GM18520 (cell line): ENCODE measurements around the gene ODAD4.
"Not testable (repeated sequence)": the region's sequence is repeated elsewhere in the genome, so short reads cannot be mapped to it uniquely, and the experiment has no call there.

Experiments
- ATAC-seq: cut with Tn5 transposase; IDR thresholded peaks from one replicate; pipeline ENCODE4 v1.9.1; 2021; ENCODE audit not compliant: unreplicated experiment

Gene ODAD4

GRCh38 chr17:41913798-41914197 lies 16.6 kb upstream of the ODAD4 start:
- no peak for ATAC-seq

GRCh38 chr17:41914358-41914766 lies 16.1 kb upstream of the ODAD4 start:
- no peak for ATAC-seq

GRCh38 chr17:41915020-41915419 lies 15.4 kb upstream of the ODAD4 start:
- no peak for ATAC-seq

- no peak for ATAC-seq
These were observed 14.9 kb upstream of the ODAD4 start for GRCh38 chr17:41915566-41915965.

- no peak for ATAC-seq
These were observed 13.2 kb upstream of the ODAD4 start for GRCh38 chr17:41917192-41917591.

GRCh38 chr17:41917679-41918313 lies 12.6 kb upstream of the ODAD4 start:
- no peak for ATAC-seq

- peak; percentile 92 for ATAC-seq
These were observed 11.9 kb upstream of the ODAD4 start, which contains the start of gene ACLY for GRCh38 chr17:41918314-41919164. Gene ACLY, minus strand, starts transcription at chr17:41918951. Its CDS starts 5,078 bp downstream, at chr17:41913873.

- no peak for ATAC-seq
These were observed 11.1 kb upstream of the ODAD4 start for GRCh38 chr17:41919165-41919817.

GRCh38 chr17:41919840-41920579 lies 10.4 kb upstream of the ODAD4 start:
- no peak for ATAC-seq

- no peak for ATAC-seq
These were observed 9.8 kb upstream of the ODAD4 start for GRCh38 chr17:41920580-41920955.

GRCh38 chr17:41925991-41926590 lies 4.3 kb upstream of the ODAD4 start:
- no peak for ATAC-seq

- no peak for ATAC-seq
These were observed 1.6 kb upstream of the ODAD4 start for GRCh38 chr17:41928693-41929251.

GRCh38 chr17:41930833-41931156 lies 378 bp downstream of the ODAD4 start:
- not testable (repeated sequence) for ATAC-seq

GRCh38 chr17:41931715-41932114 lies 1.3 kb downstream of the ODAD4 start:
- ATAC-seq = not testable (repeated sequence)

GRCh38 chr17:41932816-41933389 lies 2.5 kb downstream of the ODAD4 start:
- no peak for ATAC-seq

GRCh38 chr17:41935641-41936040 lies 5.2 kb downstream of the ODAD4 start:
- ATAC-seq = no peak

- no peak for ATAC-seq
These were observed 7.8 kb downstream of the ODAD4 start for GRCh38 chr17:41937970-41938954.

GRCh38 chr17:41939044-41939692 lies 8.8 kb downstream of the ODAD4 start:
- no peak for ATAC-seq

- no peak for ATAC-seq
These were observed 9.3 kb downstream of the ODAD4 start for GRCh38 chr17:41939693-41940090.
